Measurements from ENCODE around the gene MSANTD1.

The MSANTD1 gene

GRCh38 chr4:3248811-3249661 is at the start of gene MSANTD1:
Gene MSANTD1, plus strand, starts transcription at chr4:3249159. Its CDS starts 64 bp downstream, at chr4:3249223.
- no peak for DNase-seq

GRCh38 chr4:3199653-3200422 is 49.1 kb upstream of the MSANTD1 start:
- no peak for DNase-seq

- DNase-seq = no peak
Observed at GRCh38 chr4:3200423-3201090, 48.4 kb upstream of the MSANTD1 start.

- no peak for DNase-seq
Observed at GRCh38 chr4:3201718-3202702, 46.9 kb upstream of the MSANTD1 start.

- DNase-seq = no peak
Observed at GRCh38 chr4:3202836-3203820, 45.8 kb upstream of the MSANTD1 start.

- DNase-seq = no peak
Observed at GRCh38 chr4:3203971-3204431, 45.0 kb upstream of the MSANTD1 start.

- no peak for DNase-seq
Observed at GRCh38 chr4:3205995-3206394, 43.0 kb upstream of the MSANTD1 start.

- no peak for DNase-seq
Observed at GRCh38 chr4:3206439-3207100, 42.4 kb upstream of the MSANTD1 start.

- DNase-seq = no peak
Observed at GRCh38 chr4:3207531-3208037, 41.4 kb upstream of the MSANTD1 start.

GRCh38 chr4:3208826-3209225 is 40.1 kb upstream of the MSANTD1 start:
- DNase-seq = no peak

GRCh38 chr4:3209551-3210325 is 39.2 kb upstream of the MSANTD1 start:
- no peak for DNase-seq

- no peak for DNase-seq
Observed at GRCh38 chr4:3210467-3210866, 38.5 kb upstream of the MSANTD1 start.

GRCh38 chr4:3211866-3212265 is 37.1 kb upstream of the MSANTD1 start:
- no peak for DNase-seq

GRCh38 chr4:3212391-3213105 is 36.4 kb upstream of the MSANTD1 start:
- DNase-seq = no peak

- DNase-seq = no peak
Observed at GRCh38 chr4:3213106-3213425, 35.9 kb upstream of the MSANTD1 start.

- DNase-seq = no peak
Observed at GRCh38 chr4:3213661-3214250, 35.2 kb upstream of the MSANTD1 start.

- DNase-seq = no peak
Observed at GRCh38 chr4:3215256-3215655, 33.7 kb upstream of the MSANTD1 start.

- DNase-seq = no peak
Observed at GRCh38 chr4:3215733-3216132, 33.2 kb upstream of the MSANTD1 start.

Data from NCI-H1092 (cell line).